NCI-H82 treated with DMSO at 0.1 percent for 48 hours (cell line): ENCODE data around the gene SHROOM3.

ENCODE experiments used
- DNase-seq: peaks from one replicate; lab custom pipeline; 2025; ENCODE audit not compliant: unreplicated experiment; lab: John Stamatoyannopoulos, UW

Gene SHROOM3

GRCh38 chr4:76738086-76738931, 303.3 kb downstream of the SHROOM3 start:
- DNase-seq: no peak

GRCh38 chr4:76740192-76740591, 305.2 kb downstream of the SHROOM3 start:
- DNase-seq: no peak

- no peak for DNase-seq
Measured at GRCh38 chr4:76740866-76741662, 306.0 kb downstream of the SHROOM3 start.

- no peak for DNase-seq
Measured at GRCh38 chr4:76741663-76742020, 306.6 kb downstream of the SHROOM3 start.

GRCh38 chr4:76744241-76744921, 309.4 kb downstream of the SHROOM3 start:
- DNase-seq: no peak

- DNase-seq: no peak
Measured at GRCh38 chr4:76745240-76745639, 310.2 kb downstream of the SHROOM3 start.

- no peak for DNase-seq
Measured at GRCh38 chr4:76747563-76747962, 312.5 kb downstream of the SHROOM3 start.

GRCh38 chr4:76748649-76749048, 313.6 kb downstream of the SHROOM3 start:
- peak; percentile 13 for DNase-seq

- DNase-seq: no peak
Measured at GRCh38 chr4:76749355-76749754, 314.3 kb downstream of the SHROOM3 start.

GRCh38 chr4:76750716-76751115, 315.7 kb downstream of the SHROOM3 start:
- no peak for DNase-seq

- no peak for DNase-seq
Measured at GRCh38 chr4:76751612-76752343, 316.7 kb downstream of the SHROOM3 start.

- DNase-seq: no peak
Measured at GRCh38 chr4:76752861-76753501, 318.0 kb downstream of the SHROOM3 start.

GRCh38 chr4:76753814-76754213, 318.8 kb downstream of the SHROOM3 start:
- DNase-seq: no peak

GRCh38 chr4:76754439-76754838, 319.4 kb downstream of the SHROOM3 start:
- DNase-seq: no peak

GRCh38 chr4:76755756-76756155, 320.7 kb downstream of the SHROOM3 start:
- no peak for DNase-seq

GRCh38 chr4:76756416-76756815, 321.4 kb downstream of the SHROOM3 start:
- no peak for DNase-seq

GRCh38 chr4:76757418-76757939, 322.4 kb downstream of the SHROOM3 start:
- no peak for DNase-seq

GRCh38 chr4:76758290-76758882, 323.4 kb downstream of the SHROOM3 start:
- no peak for DNase-seq

GRCh38 chr4:76758996-76759395, 324.0 kb downstream of the SHROOM3 start:
- DNase-seq: no peak

GRCh38 chr4:76760193-76760592, 325.2 kb downstream of the SHROOM3 start:
- no peak for DNase-seq
